K562 (cell line): Measurements from ENCODE around the gene OR52I1. TPM values are rescaled to one million over a fixed set of nuclear protein-coding genes. Genes with fewer than 3 reads are reported as not detected.
A peak's percentile ranks its signal among the peaks of the same experiment; 100 is the strongest.

Experiments used
- ADNP ChIP-seq: fragments of 200-800 bp; sonication (Bioruptor generic); IDR thresholded peaks from 2 replicates; pipeline ENCODE4 v1.6.1; 2016; ENCODE audit warnings: missing genetic modification characterization, missing compliant biosample characterization
- C11orf30 ChIP-seq: fragments of 450-650 bp; IDR thresholded peaks from 2 replicates; pipeline ENCODE4 v1.6.1; 2016; ENCODE audit warnings: low read depth, mild to moderate bottlenecking
- CC2D1A ChIP-seq: fragments of 450-650 bp; IDR thresholded peaks from 2 replicates; pipeline ENCODE4 v1.6.1; 2017; ENCODE audit warnings: mild to moderate bottlenecking
- DEAF1 ChIP-seq: fragments of 450-650 bp; formaldehyde crosslinking; IDR thresholded peaks from 2 replicates; pipeline ENCODE4 v1.4.0; 2020; ENCODE audit warnings: mild to moderate bottlenecking, moderate library complexity
- FOXO4 ChIP-seq: fragments of 450-650 bp; formaldehyde crosslinking; IDR thresholded peaks from 2 replicates; pipeline ENCODE4 v1.4.0; 2020; ENCODE audit warnings: mild to moderate bottlenecking, moderate library complexity
- GABPA ChIP-seq: fragments of 200-800 bp; sonication (Bioruptor generic); conservative IDR thresholded peaks from 2 replicates; pipeline ENCODE4 v1.6.1; 2016; ENCODE audit warnings: low read depth, missing genetic modification characterization, missing compliant biosample characterization
- KLF13 ChIP-seq: fragments of 450-650 bp; IDR thresholded peaks from 2 replicates; pipeline ENCODE4 v1.6.1; 2016; ENCODE audit warnings: missing genetic modification characterization, low read depth, mild to moderate bottlenecking, missing compliant biosample characterization, moderate library complexity, borderline replicate concordance
- KLF6 ChIP-seq: fragments of 250-450 bp; sonication (Bioruptor Pico); IDR thresholded peaks from 2 replicates; pipeline ENCODE4 v1.4.0; 2020; ENCODE audit warnings: mild to moderate bottlenecking, moderate library complexity, borderline replicate concordance
- MCM2 ChIP-seq: fragments of 450-650 bp; IDR thresholded peaks from 2 replicates; pipeline ENCODE4 v1.6.1; 2017; ENCODE audit warnings: low read depth, mild to moderate bottlenecking
- POLR2B ChIP-seq: fragments of 450-650 bp; IDR thresholded peaks from 2 replicates; pipeline ENCODE4 v1.6.1; 2018; ENCODE audit warnings: low read depth; ENCODE audit not compliant: partially characterized antibody
- SFPQ ChIP-seq: fragments of 200-400 bp; formaldehyde crosslinking; IDR thresholded peaks from 2 replicates; pipeline ENCODE4 v1.6.1; 2017; ENCODE audit warnings: mild to moderate bottlenecking, low read depth, low read length, moderate library complexity
- SMC3 ChIP-seq: conservative IDR thresholded peaks from 2 replicates; pipeline ENCODE4 v1.6.1; 2011; ENCODE audit warnings: low read depth, low read length, improper control_type of control experiment; ENCODE audit not compliant: insufficient read depth
- ZNF124 ChIP-seq: sonication (generic); formaldehyde crosslinking; IDR thresholded peaks from 2 replicates; pipeline ENCODE4 v1.8.1; 2022; ENCODE audit warnings: missing genetic modification reagents
- polyA plus RNA-seq, 8 experiments: library from polyadenylated mRNA; depleted of rRNA in 4 of 8; stranded (reverse) in 5 of 8; unstranded in 3 of 8; fragments of >200 nt; fragmentation: Nextera tagmentation in 2 of 8; fragmentation: Illumina TruSeq in 1 of 8; extraction: Ambion mirVana in 2 of 8; extraction: Trizol in 1 of 8; gene quantifications; 2 replicates each; pipeline versions ENCODE4 v1.2.1 to v1.2.3, GENCODE V29; 2011 to 2014; ENCODE audit warnings: inconsistent platforms in 1 of 8, missing spikeins in 1 of 8
- total RNA-seq, 7 experiments: library from RNA; depleted of rRNA in 6 of 7; stranded (reverse); fragments of >200 nt in 6 of 7; fragmentation: Illumina TruSeq in 2 of 7; extraction: Trizol in 2 of 7; gene quantifications; 2 replicates each; pipeline versions ENCODE4 v1.2.1 to v1.2.3, GENCODE V29; 2011 to 2021; ENCODE audit warnings: low replicate concordance in 1 of 7

The OR52I1 gene
- total and polyA plus RNA-seq, 9 of the 15 experiments (the other 6 are each of a cell fraction or from before 2014, with no cell fraction given), result not detected

GRCh38 chr11:4626207-4627099, 32.6 kb downstream of the OR52I1 start (continued):
- TF ChIP-seq SFPQ (no peak), GABPA (no peak), C11orf30 (no peak), MCM2 (no peak), CC2D1A (peak; percentile 59; the same call in 1 of the 2 replicates), KLF13 (tag) (no peak), POLR2B (no peak), SMC3 (peak; percentile 67), ZNF124 (CRISPR knock-in tag) (no peak), DEAF1 (CRISPR knock-in tag) (peak; percentile 65), KLF6 (CRISPR knock-in tag) (no peak), FOXO4 (CRISPR knock-in tag) (no peak), ADNP (tag) (no peak)
